Bronchus fibroblast of lung (primary cell): ENCODE results near the gene LCE1E. TPM values are rescaled to one million over a fixed set of nuclear protein-coding genes. Genes with fewer than 3 reads are reported as not detected.

ENCODE experiments used
- total RNA-seq: library from RNA; depleted of rRNA; stranded (reverse); fragments of >200 nt; gene quantifications from 2 replicates; pipeline ENCODE4 v1.2.3, GENCODE V29; 2015

LCE1E gene, protein sequence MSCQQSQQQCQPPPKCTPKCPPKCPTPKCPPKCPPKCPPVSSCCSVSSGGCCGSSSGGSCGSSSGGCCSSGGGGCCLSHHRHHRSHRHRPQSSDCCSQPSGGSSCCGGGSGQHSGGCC
- not detected in 2 replicates for total RNA-seq

DNA sequence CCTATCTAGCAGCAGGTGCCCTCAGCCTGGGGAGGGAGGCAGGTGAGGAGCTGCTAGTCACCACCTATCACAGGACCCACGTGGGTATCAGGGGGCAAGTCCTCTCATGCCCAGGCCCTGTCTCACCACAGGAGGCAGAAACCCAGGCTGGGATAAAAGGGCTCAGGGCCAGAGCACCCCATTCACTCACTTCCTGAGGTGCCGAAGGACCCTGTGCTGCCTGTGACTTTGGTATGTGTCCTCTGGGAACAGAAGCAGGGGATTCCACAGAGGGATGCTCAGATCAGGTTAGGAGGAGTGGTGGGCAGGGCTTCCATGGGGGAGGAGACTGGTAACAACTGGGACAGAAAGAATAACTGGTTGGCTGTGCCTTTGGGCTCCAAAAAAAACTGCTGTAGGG is at the start of gene LCE1E:
Gene LCE1E, plus strand, starts transcription at position 181 of the 400 bp plus-strand sequence. CDS start 1,043 bp downstream, outside the sequence.

DNA sequence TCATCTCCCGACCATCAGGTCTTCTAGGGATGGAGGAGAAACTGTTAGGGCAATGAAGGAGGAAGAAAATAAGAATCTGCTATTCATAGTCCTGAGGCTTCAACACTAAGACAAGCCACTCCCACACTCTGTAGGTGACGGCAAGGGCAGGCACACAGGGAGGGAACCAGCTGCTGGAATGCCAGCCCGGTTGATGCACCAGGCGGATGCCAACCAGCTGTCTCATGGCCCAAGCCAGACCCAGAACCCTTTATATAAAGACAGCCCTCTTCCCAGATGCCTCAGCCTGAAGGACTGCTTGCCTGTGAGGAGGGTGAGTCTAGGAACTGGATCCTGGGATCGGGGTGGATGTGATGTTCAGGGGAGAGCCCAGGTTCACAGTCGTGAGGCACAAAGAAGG is 28.3 kb upstream of the LCE1E start, which contains the start of gene KPRP:
Gene KPRP, plus strand, starts transcription at position 279 of the 400 bp plus-strand sequence. CDS start 1,564 bp downstream, outside the sequence.

DNA sequence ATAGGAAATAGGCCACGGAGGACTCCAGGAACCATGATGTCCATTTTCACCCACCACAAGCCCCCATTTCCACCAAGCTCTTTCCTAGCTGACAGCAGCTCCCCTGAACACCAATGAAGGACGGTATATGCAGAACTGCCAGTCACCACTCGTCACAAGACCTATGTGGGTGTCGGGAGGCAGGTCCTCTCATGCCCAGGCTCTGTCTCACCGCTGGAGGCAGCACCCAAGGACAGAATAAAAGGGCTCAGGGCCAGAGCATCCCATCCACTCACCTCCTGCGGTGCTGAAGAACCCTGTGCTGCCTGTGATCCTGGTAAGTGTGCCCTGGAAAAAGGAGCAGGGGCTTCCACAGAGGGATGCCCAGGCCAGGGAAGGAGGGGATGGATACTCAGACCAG is 11.2 kb upstream of the LCE1E start, which contains the start of gene LCE1F:
Gene LCE1F, plus strand, starts transcription at position 266 of the 400 bp plus-strand sequence. CDS start 1,232 bp downstream, outside the sequence.

DNA sequence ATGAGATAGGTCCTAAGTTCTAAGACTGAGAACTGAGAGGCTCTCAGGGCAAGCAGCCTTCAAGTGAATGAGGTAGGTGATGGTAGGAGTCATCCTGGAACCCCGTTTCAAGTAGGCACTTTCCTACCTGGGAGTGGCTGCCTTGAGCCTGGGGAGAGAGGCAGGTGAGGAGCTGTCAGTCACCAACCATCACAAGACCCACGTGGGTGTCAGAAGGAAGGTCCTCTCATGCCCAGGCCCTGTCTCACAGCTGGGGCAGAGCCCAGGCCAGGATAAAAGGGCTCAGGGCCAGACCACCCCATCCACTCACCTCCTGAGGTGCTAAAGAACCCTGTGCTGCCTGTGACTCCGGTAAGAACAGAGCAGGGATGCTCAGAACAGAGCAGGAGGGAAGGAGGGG is 10.4 kb downstream of the LCE1E start, which contains the start of gene LCE1D:
Gene LCE1D, plus strand, starts transcription at position 301 of the 400 bp plus-strand sequence. CDS start 1,074 bp downstream, outside the sequence.

DNA sequence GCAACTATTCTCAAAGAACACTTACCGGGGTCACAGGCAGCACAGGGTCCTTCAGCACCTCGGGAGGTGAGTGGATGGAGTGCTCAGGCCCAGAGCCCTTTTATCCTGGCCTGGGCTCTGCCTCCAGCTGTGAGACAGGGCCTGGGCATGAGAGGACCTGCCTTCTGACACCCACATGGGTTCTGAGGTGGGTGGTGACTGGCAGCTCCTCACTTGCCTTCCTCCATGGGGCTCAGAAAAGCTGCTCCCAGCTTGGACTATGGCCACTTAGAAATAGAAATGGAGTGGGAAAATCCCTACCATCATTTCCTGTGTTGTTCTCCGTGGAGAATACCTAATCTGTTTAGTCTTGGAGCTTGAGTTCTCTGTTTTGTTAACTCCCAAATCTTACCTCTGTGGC is 20.5 kb downstream of the LCE1E start, which contains the start of gene LCE1C:
Gene LCE1C, minus strand, starts transcription at position 76 of the 400 bp plus-strand sequence. CDS start 1,173 bp downstream, outside the sequence.

DNA sequence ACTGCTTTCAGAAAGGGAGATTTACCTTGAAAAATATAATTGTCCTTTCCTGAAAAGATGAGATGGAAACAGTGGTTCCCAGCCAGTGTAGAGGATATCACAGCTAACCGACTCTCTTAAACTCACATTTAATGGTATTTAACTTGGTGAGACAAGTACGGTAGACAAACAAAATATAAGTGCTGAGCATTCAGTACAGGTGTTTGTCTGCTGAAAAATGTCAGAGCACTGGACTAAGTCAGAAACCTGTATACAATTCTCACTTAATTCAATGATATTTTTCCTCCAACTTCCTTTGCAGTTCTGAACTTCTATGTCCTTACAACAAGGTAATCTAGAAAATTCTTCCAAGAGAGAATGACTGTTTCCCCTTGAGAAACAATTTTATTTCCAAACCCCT is 25.6 kb downstream of the LCE1E start, which contains the start of gene LCE1B:
Gene LCE1B, plus strand, starts transcription at position 301 of the 400 bp plus-strand sequence. CDS start 476 bp downstream, outside the sequence.

DNA sequence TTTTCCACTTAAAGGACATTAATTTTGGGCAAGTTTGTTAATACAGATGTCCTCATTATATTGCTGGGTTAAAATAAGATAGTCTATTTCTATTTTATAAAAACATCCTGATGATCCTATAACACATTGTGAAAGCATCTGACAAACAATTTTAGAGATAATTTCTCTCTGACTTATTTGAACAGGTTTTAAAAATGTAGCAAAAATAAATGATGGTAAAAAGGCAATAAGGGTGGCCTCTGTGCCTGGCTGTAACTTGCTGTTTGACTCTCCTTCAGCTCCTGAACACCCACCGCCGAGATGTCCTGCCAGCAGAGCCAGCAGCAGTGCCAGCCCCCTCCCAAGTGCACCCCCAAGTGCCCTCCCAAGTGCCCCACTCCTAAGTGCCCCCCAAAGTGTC is 41.1 kb downstream of the LCE1E start, which contains the start of gene LCE1A:
Gene LCE1A, plus strand, starts transcription at position 301 of the 400 bp plus-strand sequence. Its CDS starts 0 bp downstream, at position 301.

Other genes starting within 250 kb of the LCE1E start
- gene LCE3E, start 219.5 kb upstream of the LCE1E start, total RNA-seq = not detected in 2 replicates
- gene LCE3D, start 205.7 kb upstream of the LCE1E start, total RNA-seq = not detected in 2 replicates
- not detected in 2 replicates for gene LCE3C, start 186.0 kb upstream of the LCE1E start, total RNA-seq
- not detected in 2 replicates for gene LCE3B, start 172.4 kb upstream of the LCE1E start, total RNA-seq
- not detected in 2 replicates for gene LCE3A, start 163.2 kb upstream of the LCE1E start, total RNA-seq
- gene LCE2D, start 122.9 kb upstream of the LCE1E start, total RNA-seq = not detected in 2 replicates
- gene LCE2C, start 111.0 kb upstream of the LCE1E start, total RNA-seq = not detected in 2 replicates
- not detected in 2 replicates for gene LCE2B, start 100.1 kb upstream of the LCE1E start, total RNA-seq
- gene LCE2A, start 87.9 kb upstream of the LCE1E start, total RNA-seq = not detected in 2 replicates
- gene LCE4A, start 78.1 kb upstream of the LCE1E start, total RNA-seq = not detected in 2 replicates
- not detected in 2 replicates for gene KPRP, start 28.2 kb upstream of the LCE1E start, total RNA-seq
- gene LCE1F, start 11.1 kb upstream of the LCE1E start, total RNA-seq = not detected in 2 replicates
- not detected in 2 replicates for gene LCE1D, start 10.5 kb downstream of the LCE1E start, total RNA-seq
- gene LCE1C, start 20.4 kb downstream of the LCE1E start, total RNA-seq = not detected in 2 replicates
- gene LCE1B, start 25.7 kb downstream of the LCE1E start, total RNA-seq = not detected in 2 replicates
- not detected in 2 replicates for gene LCE1A, start 41.2 kb downstream of the LCE1E start, total RNA-seq
- not detected in 2 replicates for gene LCE6A, start 56.6 kb downstream of the LCE1E start, total RNA-seq
- gene LCE7A, start 73.7 kb downstream of the LCE1E start, total RNA-seq = not detected in 2 replicates
- not detected in 2 replicates for gene SMCP, start 92.1 kb downstream of the LCE1E start, total RNA-seq
- not detected in 2 replicates for gene IVL, start 122.3 kb downstream of the LCE1E start, total RNA-seq
- gene SPRR5, start 160.9 kb downstream of the LCE1E start, total RNA-seq = not detected in 2 replicates
- not detected in 2 replicates for gene SPRR4, start 184.4 kb downstream of the LCE1E start, total RNA-seq
- not detected in 2 replicates for gene SPRR1A, start 197.8 kb downstream of the LCE1E start, total RNA-seq
- not detected in 2 replicates for gene SPRR3, start 215.5 kb downstream of the LCE1E start, total RNA-seq
- not detected in 2 replicates for gene SPRR1B, start 244.9 kb downstream of the LCE1E start, total RNA-seq